ENCODE measurements around the gene DNAJC7. TPM values are rescaled to one million over a fixed set of nuclear protein-coding genes. Genes with fewer than 3 reads are reported as not detected.
A peak's percentile ranks its signal among the peaks of the same experiment; 100 is the strongest.
"Not testable (repeated sequence)": the region's sequence is repeated elsewhere in the genome, so short reads cannot be mapped to it uniquely, and the experiment has no call there.

DNAJC7 gene
- total RNA-seq, 4 donors from 2014 or later = 48.8 to 85.5 (median 63.7) TPM

DNA sequence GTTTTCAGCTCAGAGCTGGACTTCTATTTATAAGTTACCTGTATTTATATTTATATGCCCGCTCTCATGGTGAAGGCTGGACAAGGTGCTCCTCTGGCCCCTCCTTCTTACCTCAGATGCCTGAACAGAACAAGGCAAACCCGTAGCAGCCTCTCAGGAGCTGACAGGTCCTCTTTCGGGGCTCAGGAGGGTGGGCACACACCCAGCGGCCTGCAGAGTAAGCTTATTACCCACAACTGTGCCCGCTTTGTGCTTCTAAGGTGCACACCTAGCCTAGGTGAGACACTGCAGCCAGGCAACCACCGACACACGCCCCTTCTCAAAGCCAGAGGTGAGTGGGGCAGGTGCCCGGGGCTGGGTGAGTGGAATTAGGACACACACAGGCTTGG lies 7.9 kb upstream of the DNAJC7 start:
- no peak overlapping the region for H3K4me3 ChIP-seq (ENCODE audit: low read depth, poor library complexity, severe bottlenecking)
- WGBS, 2 donors = 57 to 65% methylated on average over 8 of the region's 8 CpGs
- TF ChIP-seq CTCF (IDR thresholded peaks at IDR 0.05) (no peak), POLR2A (IDR thresholded peaks at IDR 0.05) (no peak)
- no peak for DNase-seq (ENCODE audit: low spot score in 2 of 2)
- intact Hi-C loops (cut with DNase I; ENCODE audit: low total_unique reads) = no loop called here

GRCh38 chr17:42023524-42024349 lies 6.5 kb upstream of the DNAJC7 start:
- H3K4me3 ChIP-seq (ENCODE audit: low read depth, poor library complexity, severe bottlenecking) = no peak overlapping the region
- intact Hi-C loops (cut with DNase I; ENCODE audit: low total_unique reads) = loop anchor here (2.0 kb wide), 1 partner anchor 93 kb away; no protein-coding TSS in a partner anchor
- peak in 1 of 2 donors; percentile 36 for DNase-seq (ENCODE audit: low spot score in 2 of 2)
- 57 to 84% methylated on average over 15 of the region's 15 CpGs for WGBS, 2 donors
- TF ChIP-seq POLR2A (IDR thresholded peaks at IDR 0.05) (no peak), CTCF (IDR thresholded peaks at IDR 0.05) (no peak)

DNA sequence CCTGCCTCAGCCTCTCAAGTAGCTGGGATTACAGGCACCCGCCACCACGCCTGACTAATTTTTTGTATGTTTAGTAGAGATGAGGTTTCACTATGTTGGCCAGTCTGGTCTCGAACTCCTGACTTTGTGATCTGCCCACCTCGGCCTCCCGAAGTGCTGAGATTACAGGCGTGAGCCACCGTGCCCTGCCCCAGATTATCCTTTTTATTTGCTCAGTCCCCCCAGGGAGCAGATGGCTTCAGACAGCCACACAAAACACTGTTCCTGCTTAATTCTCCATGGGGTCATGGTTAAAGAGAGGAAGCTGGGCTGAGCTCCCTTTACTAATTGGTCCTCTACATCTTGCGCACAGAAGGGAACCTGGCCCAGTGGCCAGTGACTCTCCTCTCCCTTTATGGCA lies 3.6 kb upstream of the DNAJC7 start:
- DNase-seq (ENCODE audit: low spot score in 2 of 2); H3K4me3 ChIP-seq (ENCODE audit: low read depth, poor library complexity, severe bottlenecking); intact Hi-C loops (cut with DNase I; ENCODE audit: low total_unique reads): not testable (repeated sequence)
- 81% methylated on average over 8 of the region's 8 CpGs for WGBS, 2 donors

DNA sequence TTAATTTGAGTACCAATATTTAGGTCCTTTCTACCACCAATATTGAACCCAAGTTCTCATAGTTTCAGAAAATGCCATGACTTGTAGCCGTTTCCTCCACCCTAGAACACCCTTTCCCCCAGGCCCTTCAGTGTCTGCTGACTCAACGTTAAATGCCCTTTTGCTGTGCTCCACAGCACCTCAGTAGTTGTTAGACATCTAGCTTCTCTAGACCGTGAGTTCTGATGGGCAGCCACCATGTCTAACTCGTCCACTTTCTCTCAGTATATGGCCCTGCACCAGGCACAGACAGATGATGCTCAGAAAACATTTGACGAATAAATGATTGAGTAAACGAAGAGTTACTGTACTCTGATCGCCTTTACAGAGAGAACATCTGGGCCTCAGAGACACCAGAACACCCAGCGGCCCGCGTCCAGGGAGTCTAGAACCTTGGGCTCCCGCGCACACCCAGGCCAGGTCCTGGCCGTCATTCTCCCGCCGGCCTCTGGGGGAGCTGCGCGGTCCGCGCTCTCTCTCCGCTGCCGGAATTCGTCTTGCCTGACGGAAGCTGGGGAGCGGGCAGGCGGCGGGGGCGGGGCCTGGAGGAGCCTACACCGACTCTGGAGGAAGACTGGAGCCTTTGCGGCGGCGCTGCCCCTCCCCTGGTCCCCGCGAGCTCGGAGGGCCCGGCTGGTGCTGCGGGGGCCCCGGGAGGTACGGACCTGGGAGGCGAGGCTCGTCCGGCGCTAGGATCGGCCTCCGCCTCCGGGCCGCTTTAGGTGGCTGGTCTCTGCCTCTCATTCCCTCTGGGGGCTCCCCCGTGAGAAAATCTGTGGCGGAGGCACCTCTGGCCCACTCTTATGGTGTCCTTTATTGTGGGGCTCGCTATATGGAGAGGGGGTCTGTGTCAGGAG lies 2.5 kb upstream of the DNAJC7 start, which contains the start of gene NKIRAS2:
Gene NKIRAS2 (plus strand): TSS at position 582 of the 896 bp plus-strand sequence. CDS start 1,488 bp downstream, outside the sequence.
- intact Hi-C loops (cut with DNase I; ENCODE audit: low total_unique reads) = no loop called here
- peak; percentile 90 to 99 for DNase-seq (ENCODE audit: low spot score in 2 of 2)
- peak in 1 of 3 donors; percentile 83 for TF ChIP-seq CTCF (IDR thresholded peaks at IDR 0.05)
- no peak for TF ChIP-seq POLR2A (IDR thresholded peaks at IDR 0.05)
- peak within 1 kb of the TSS; percentile 92 for H3K4me3 ChIP-seq (ENCODE audit: low read depth, poor library complexity, severe bottlenecking)
- 11% methylated on average over 31 to 33 of the region's 49 CpGs for WGBS, 2 donors

GRCh38 chr17:42018988-42019387 lies 1.7 kb upstream of the DNAJC7 start:
- intact Hi-C loops (cut with DNase I; ENCODE audit: low total_unique reads) = no loop called here
- no peak for DNase-seq (ENCODE audit: low spot score in 2 of 2)
- WGBS, 2 donors = 90 to 92% methylated on average over 4 of the region's 4 CpGs
- no peak overlapping the region for H3K4me3 ChIP-seq (ENCODE audit: low read depth, poor library complexity, severe bottlenecking)
- TF ChIP-seq POLR2A (IDR thresholded peaks at IDR 0.05) (no peak), CTCF (IDR thresholded peaks at IDR 0.05) (no peak)

DNA sequence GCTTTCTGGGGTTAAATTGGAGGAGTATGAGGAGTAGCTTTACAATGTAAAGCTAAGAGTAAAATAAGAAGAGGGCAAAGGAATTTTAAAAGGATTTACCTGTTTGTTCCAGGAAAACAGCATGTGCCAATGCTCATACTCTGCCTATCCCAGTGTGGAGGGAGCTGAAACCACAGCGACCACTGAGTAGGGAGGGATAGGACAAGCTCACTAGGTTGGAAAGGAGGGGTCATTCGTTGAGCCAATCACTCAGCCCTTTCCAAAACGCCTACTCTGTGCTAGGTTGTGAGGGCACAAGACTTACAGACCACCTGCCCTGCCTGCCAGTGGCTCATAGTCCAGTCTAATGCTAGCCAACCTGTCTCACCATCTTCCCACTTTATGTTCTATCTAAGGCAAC lies 1.1 kb upstream of the DNAJC7 start:
- no peak for TF ChIP-seq POLR2A (IDR thresholded peaks at IDR 0.05)
- TF ChIP-seq CTCF (IDR thresholded peaks at IDR 0.05) = no peak
- no peak overlapping the region for H3K4me3 ChIP-seq (ENCODE audit: low read depth, poor library complexity, severe bottlenecking)
- no peak for DNase-seq (ENCODE audit: low spot score in 2 of 2)
- intact Hi-C loops (cut with DNase I; ENCODE audit: low total_unique reads) = no loop called here
- WGBS, 2 donors = 30 to 46% methylated on average over 3 of the region's 3 CpGs

Data from lower leg skin (tissue), 4 donors.